H9 (cell line): ENCODE data around the gene CASP14. TPM values are rescaled to one million over a fixed set of nuclear protein-coding genes. Genes with fewer than 3 reads are reported as not detected.

Experiments used
- DNase-seq: peaks from one replicate; pipeline ENCODE4 v3.0.0-alpha.2; 2017
- H2AFZ ChIP-seq: one replicate; pipeline ENCODE4 v1.6.1; 2013; ENCODE audit warnings: mild to moderate bottlenecking, low read length, control low read depth, moderate library complexity
- H2AK5ac ChIP-seq: 2 replicates; pipeline ENCODE4 v1.6.1; 2013; ENCODE audit warnings: low read length, control low read depth, mixed read lengths; ENCODE audit not compliant: insufficient read length
- H2BK120ac ChIP-seq: one replicate; pipeline ENCODE4 v1.6.1; 2013; ENCODE audit warnings: low read depth, mild to moderate bottlenecking, low read length, control low read depth, inconsistent platforms; ENCODE audit not compliant: poor library complexity, severe bottlenecking
- H2BK12ac ChIP-seq: 2 replicates; pipeline ENCODE4 v1.6.1; 2013; ENCODE audit warnings: low read length, control low read depth, mixed read lengths, low read depth; ENCODE audit not compliant: insufficient read length
- H2BK15ac ChIP-seq: 2 replicates; pipeline ENCODE4 v1.6.1; 2013; ENCODE audit warnings: low read depth, low read length, control low read depth
- H2BK20ac ChIP-seq: one replicate; pipeline ENCODE4 v1.6.1; 2013; ENCODE audit warnings: low read depth, mild to moderate bottlenecking, low read length, control low read depth, inconsistent platforms; ENCODE audit not compliant: poor library complexity, severe bottlenecking
- H2BK5ac ChIP-seq: 2 replicates; pipeline ENCODE4 v1.6.1; 2013; ENCODE audit warnings: low read length, control low read depth, mixed read lengths; ENCODE audit not compliant: insufficient read length
- H3K14ac ChIP-seq: 2 replicates; pipeline ENCODE4 v1.6.1; 2013; ENCODE audit warnings: low read length, control low read depth; ENCODE audit not compliant: insufficient read depth
- H3K18ac ChIP-seq: 2 replicates; pipeline ENCODE4 v1.6.1; 2013; ENCODE audit warnings: low read depth, mild to moderate bottlenecking, mixed read lengths, low read length, control low read depth; ENCODE audit not compliant: insufficient read length
- H3K23ac ChIP-seq: 2 replicates; pipeline ENCODE4 v1.6.1; 2013; ENCODE audit warnings: low read length, control low read depth, mixed read lengths, low read depth; ENCODE audit not compliant: insufficient read length
- H3K23me2 ChIP-seq: 2 replicates; pipeline ENCODE4 v1.6.1; 2013; ENCODE audit warnings: low read depth, mild to moderate bottlenecking, mixed read lengths, low read length, control low read depth; ENCODE audit not compliant: insufficient read length, poor library complexity, severe bottlenecking
- H3K27ac ChIP-seq: 2 replicates; pipeline ENCODE4 v1.5.1; 2013; ENCODE audit warnings: low read length, control low read depth, mixed read lengths, low read depth; ENCODE audit not compliant: insufficient read length
- H3K27me3 ChIP-seq: 2 replicates; pipeline ENCODE4 v1.6.1; 2013; ENCODE audit warnings: low read length, control low read depth, inconsistent platforms; ENCODE audit not compliant: insufficient read depth
- H3K4ac ChIP-seq: 2 replicates; pipeline ENCODE4 v1.6.1; 2013; ENCODE audit warnings: low read depth, mild to moderate bottlenecking, control low read depth, inconsistent platforms, low read length, moderate library complexity
- H3K4me1 ChIP-seq: 2 replicates; pipeline ENCODE4 v1.6.1; 2013; ENCODE audit warnings: low read length, control low read depth, inconsistent platforms; ENCODE audit not compliant: insufficient read depth
- H3K4me2 ChIP-seq: 2 replicates; pipeline ENCODE4 v1.6.1; 2013; ENCODE audit warnings: low read length, control low read depth, mixed read lengths; ENCODE audit not compliant: insufficient read length, insufficient read depth
- H3K56ac ChIP-seq: 2 replicates; pipeline ENCODE4 v1.6.1; 2013; ENCODE audit warnings: low read depth, mild to moderate bottlenecking, mixed read lengths, low read length, control low read depth; ENCODE audit not compliant: insufficient read length
- H3K79me1 ChIP-seq: 2 replicates; pipeline ENCODE4 v1.6.1; 2013; ENCODE audit warnings: low read depth, mild to moderate bottlenecking, moderate library complexity, low read length, control low read depth, inconsistent platforms; ENCODE audit not compliant: insufficient read depth, poor library complexity, severe bottlenecking
- H3K79me2 ChIP-seq: 2 replicates; pipeline ENCODE4 v1.6.1; 2013; ENCODE audit warnings: low read length, control low read depth, inconsistent platforms; ENCODE audit not compliant: insufficient read depth
- H3K9ac ChIP-seq: 2 replicates; pipeline ENCODE4 v1.6.1; 2013; ENCODE audit warnings: low read length, control low read depth, mixed read lengths; ENCODE audit not compliant: insufficient read length; ENCODE audit errors: extremely low read depth
- H3K9me3 ChIP-seq: one replicate; pipeline ENCODE4 v1.6.1; 2013; ENCODE audit warnings: low read depth, low read length, inconsistent platforms; ENCODE audit not compliant: control insufficient read depth
- H3T11ph ChIP-seq: one replicate; pipeline ENCODE4 v1.6.1; 2013; ENCODE audit warnings: mild to moderate bottlenecking, low read length, control low read depth, inconsistent platforms
- H4K20me1 ChIP-seq: one replicate; pipeline ENCODE4 v1.6.1; 2013; ENCODE audit not compliant: control insufficient read depth, insufficient read length, insufficient read depth
- H4K5ac ChIP-seq: 2 replicates; pipeline ENCODE4 v1.6.1; 2013; ENCODE audit warnings: low read depth, mild to moderate bottlenecking, mixed read lengths, low read length, control low read depth; ENCODE audit not compliant: insufficient read length
- H4K8ac ChIP-seq: replicated peaks from 2 replicates; pipeline ENCODE4 v1.6.1; 2013; ENCODE audit warnings: low read length, control low read depth, mixed read lengths, low read depth; ENCODE audit not compliant: insufficient read length
- H4K91ac ChIP-seq: 2 replicates; pipeline ENCODE4 v1.6.1; 2013; ENCODE audit warnings: low read depth, mild to moderate bottlenecking, moderate library complexity, mixed read lengths, low read length, control low read depth; ENCODE audit not compliant: insufficient read length
- H3K27ac Mint-ChIP-seq, 3 experiments: 2 replicates in 2 of 3; 3 replicates in 1 of 3; pipeline ENCODE4 v1.8.0; 2020 to 2021; ENCODE audit warnings: mixed read lengths in 3 of 3, mild to moderate bottlenecking in 1 of 3, moderate library complexity in 1 of 3
- H3K27me3 Mint-ChIP-seq: 2 replicates; pipeline ENCODE4 v1.8.0; 2021; ENCODE audit warnings: low read depth, mild to moderate bottlenecking, moderate library complexity, mixed read lengths
- H3K36me3 Mint-ChIP-seq, 3 experiments: 2 replicates in 2 of 3; 3 replicates in 1 of 3; pipeline ENCODE4 v1.8.0; 2020 to 2021; ENCODE audit warnings: low read depth in 3 of 3, mixed read lengths in 3 of 3; ENCODE audit not compliant: insufficient read depth in 1 of 3
- H3K4me1 Mint-ChIP-seq, 2 experiments: 2 replicates each; pipeline ENCODE4 v1.8.0; 2020; ENCODE audit warnings: mixed read lengths in 2 of 2
- H3K4me3 Mint-ChIP-seq, 2 experiments: 2 replicates in 1 of 2; 3 replicates in 1 of 2; pipeline ENCODE4 v1.8.0; 2020 to 2021; ENCODE audit warnings: mild to moderate bottlenecking in 2 of 2, mixed read lengths in 2 of 2, moderate library complexity in 1 of 2
- H3K9me3 Mint-ChIP-seq, 2 experiments: 2 replicates in 1 of 2; 3 replicates in 1 of 2; pipeline ENCODE4 v1.8.0; 2020; ENCODE audit warnings: mild to moderate bottlenecking in 2 of 2, mixed read lengths in 2 of 2, moderate library complexity in 1 of 2
- CTCF ChIP-seq: fragments of 200-600 bp; sonication (generic); conservative IDR thresholded peaks from 3 replicates; pipeline ENCODE4 v1.8.0; 2021; ENCODE audit warnings: antibody characterized with exemption, mild to moderate bottlenecking
- WGBS: extraction: QIAGEN DNeasy Blood & Tissue Kit; methylation state at CpG from one replicate; pipeline ENCODE4 v1.1.7; 2013; ENCODE audit warnings: missing lambda C conversion rate, low lambda C conversion rate, mixed read lengths; ENCODE audit not compliant: insufficient read length; ENCODE audit errors: extremely low coverage; 5-methylcytosine and 5-hydroxymethylcytosine counted together
- total RNA-seq: library from RNA; stranded (reverse); gene quantifications from 2 replicates; pipeline ENCODE4 v1.2.1, GENCODE V29; 2021

CASP14 gene
- total RNA-seq, 1 experiment from 2014 or later = not detected

- H3K14ac ChIP-seq = no peak overlapping the region
- H2AK5ac ChIP-seq = no peak overlapping the region
- H2BK12ac ChIP-seq = no peak overlapping the region
- H3K4me3 Mint-ChIP-seq = no peak overlapping the region
- no peaks in the 10 kb centered on the region for H3K79me2 ChIP-seq
- no peaks in the 10 kb centered on the region for H4K20me1 ChIP-seq
- H3K9me3 ChIP-seq = no peaks in the 10 kb centered on the region
- H4K91ac ChIP-seq = no peak overlapping the region
- no peak overlapping the region for H3K18ac ChIP-seq
- peaks cover 0 to 10% (median 9%) of the 10 kb centered on the region in 3 experiments; a peak in 3 of 7 replicates for H3K36me3 Mint-ChIP-seq
- peaks cover 2% of the 10 kb centered on the region; the same call in 1 of the 2 replicates for H3K27me3 Mint-ChIP-seq
- no peaks in the 10 kb centered on the region for H3K23me2 ChIP-seq
- H4K8ac ChIP-seq = no peak overlapping the region
- no peak overlapping the region for H3K56ac ChIP-seq
- WGBS = no CpG with 5 or more reads among the region's 3 CpGs
- H2BK15ac ChIP-seq = no peak overlapping the region
- peaks cover 22 to 28% of the 10 kb centered on the region in 2 experiments for H3K9me3 Mint-ChIP-seq
- no peak overlapping the region for H3T11ph ChIP-seq
- peak; percentile 84 for TF ChIP-seq CTCF
- H3K23ac ChIP-seq = no peak overlapping the region
- H2BK20ac ChIP-seq = no peak overlapping the region
- no peak overlapping the region for H3K27ac ChIP-seq
- no peak overlapping the region for H2BK5ac ChIP-seq
- no peak overlapping the region for H3K4ac ChIP-seq
- peaks cover 2 to 5% of the 10 kb centered on the region in 2 experiments for H3K4me1 Mint-ChIP-seq
- no peak overlapping the region for H3K9ac ChIP-seq
- H2BK120ac ChIP-seq = no peak overlapping the region
- no peaks in the 10 kb centered on the region for H3K27me3 ChIP-seq
- no peak overlapping the region for H2AFZ ChIP-seq
- no peak overlapping the region for H3K27ac Mint-ChIP-seq
- no peak overlapping the region for H4K5ac ChIP-seq
- peak; percentile 80 for DNase-seq
- no peaks in the 10 kb centered on the region for H3K79me1 ChIP-seq
- H3K4me2 ChIP-seq = no peak overlapping the region
- H3K4me1 ChIP-seq = no peaks in the 10 kb centered on the region; the same call in 1 of the 2 replicates
Measured at GRCh38 chr19:15101479-15102082, 52.3 kb downstream of the CASP14 start.
